HT-29 (cell line): ENCODE data around the gene ETAA1. TPM values are rescaled to one million over a fixed set of nuclear protein-coding genes. Genes with fewer than 3 reads are reported as not detected.
A peak's percentile ranks its signal among the peaks of the same experiment; 100 is the strongest.

Experiments
- DNase-seq: peaks from one replicate; pipeline ENCODE4 v3.0.0-alpha.2; 2015; ENCODE audit warnings: low spot score
- total RNA-seq: library from RNA; depleted of rRNA; stranded (reverse); fragments of >200 nt; shearing (Covaris generic); gene quantifications from 2 replicates; pipeline ENCODE4 v1.2.3, GENCODE V29; 2014

The ETAA1 gene
- total RNA-seq, 1 experiment from 2014 or later = 2.7 TPM

DNA sequence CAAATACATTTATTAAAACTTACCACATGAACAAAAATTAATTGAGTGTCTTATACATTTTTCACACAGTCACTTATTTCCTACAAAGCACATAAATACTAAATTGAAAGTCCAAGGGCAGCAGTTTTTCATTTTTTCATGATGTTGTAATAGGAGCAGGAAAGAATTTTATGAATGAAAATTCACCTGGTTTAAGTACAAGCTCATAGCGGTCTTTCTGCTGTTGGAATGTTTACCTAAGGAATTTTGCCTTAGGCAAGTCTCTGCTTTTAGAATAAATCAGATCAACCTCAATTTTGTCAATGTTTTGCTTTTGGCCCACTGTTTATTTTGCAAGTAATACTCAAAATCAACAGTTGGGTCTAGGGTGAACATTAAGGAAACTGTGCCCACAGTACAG is 40.0 kb downstream of the ETAA1 start:
- DNase-seq = no peak

DNA sequence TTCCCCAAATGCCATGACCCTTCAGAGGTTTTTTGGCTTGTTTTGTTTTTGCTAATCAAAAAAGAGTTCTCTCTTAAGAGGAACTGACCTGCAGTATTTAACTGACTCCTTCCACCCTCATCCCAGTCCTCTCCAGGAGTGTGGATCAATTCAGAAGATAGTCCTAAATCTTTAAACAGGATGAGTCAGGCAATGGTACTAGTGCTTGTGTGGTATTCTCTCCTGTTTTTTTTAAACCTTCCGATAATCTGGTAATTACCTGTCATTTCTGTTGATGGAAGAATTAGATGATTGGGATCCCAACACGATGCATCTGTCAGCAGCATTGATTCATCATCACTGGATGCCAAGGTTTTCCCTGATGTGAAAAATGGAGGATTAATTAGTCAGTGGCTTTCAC is 41.2 kb downstream of the ETAA1 start:
- DNase-seq = no peak

DNA sequence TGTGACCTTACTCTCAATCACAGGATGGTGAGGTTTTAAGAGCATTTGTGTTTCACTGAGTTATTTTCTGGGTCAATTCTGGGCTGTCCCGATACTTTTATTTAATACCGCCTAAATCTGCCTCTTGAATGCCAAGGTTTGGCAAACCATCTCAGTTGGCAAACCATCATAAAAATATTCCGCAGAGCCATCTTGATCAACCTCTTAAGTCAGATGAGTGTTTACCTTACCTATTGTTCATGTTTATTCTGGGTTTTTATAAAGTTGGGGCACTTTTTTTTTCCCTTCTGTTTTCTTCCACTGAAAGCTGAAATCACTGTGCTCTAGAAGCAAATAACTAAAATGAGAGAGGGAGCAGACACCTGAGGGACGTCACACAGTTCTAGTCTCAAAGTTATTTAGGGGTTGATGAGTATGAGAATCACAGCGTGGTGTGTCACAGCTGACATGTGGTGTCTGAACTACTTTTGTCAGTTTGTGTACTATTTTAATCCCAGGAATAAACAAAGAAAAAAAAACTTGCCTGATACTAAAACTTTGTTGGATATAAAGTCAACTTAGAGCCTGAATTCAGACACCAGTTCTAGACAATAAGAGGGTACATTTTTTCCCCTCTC is 48.6 kb downstream of the ETAA1 start:
- DNase-seq = no peak

DNA sequence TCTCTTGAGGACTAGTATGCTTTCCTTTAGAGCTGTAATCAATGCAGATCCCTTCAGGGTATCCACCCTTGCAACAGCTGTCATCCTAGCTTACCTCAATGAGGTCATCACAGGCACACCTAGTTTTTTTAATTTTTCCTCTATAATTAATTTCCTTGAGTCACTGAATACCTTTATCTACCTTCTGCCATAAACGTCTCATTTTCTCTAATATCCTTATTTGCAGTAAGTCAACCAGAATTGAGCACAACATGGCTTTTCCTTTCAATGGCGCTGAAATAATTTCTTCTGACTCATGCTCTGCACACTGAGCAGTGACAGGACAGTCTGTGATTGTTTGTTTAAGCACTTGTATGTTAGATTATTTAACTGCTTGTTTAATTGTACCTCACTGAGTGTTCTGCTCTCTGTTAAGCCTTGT is 49.4 kb downstream of the ETAA1 start:
- peak; percentile 54 for DNase-seq

DNA sequence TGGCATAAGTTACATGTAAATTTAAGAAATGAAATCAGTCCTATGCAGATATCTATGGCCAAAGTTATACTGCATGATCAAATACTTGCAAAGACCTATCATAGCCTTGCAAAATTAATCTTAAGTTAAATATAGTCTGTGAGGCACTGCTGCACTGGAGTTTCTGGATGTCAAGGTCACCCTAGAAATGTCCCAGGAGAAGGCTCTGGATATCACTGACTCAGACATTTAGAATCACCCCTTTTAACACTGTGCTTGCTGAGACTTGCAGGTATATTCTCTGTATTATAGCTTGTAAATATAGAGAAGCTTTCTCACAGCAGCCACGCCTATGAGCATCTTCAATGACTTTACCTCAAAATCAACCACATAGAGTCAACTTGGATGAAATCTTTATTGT is 51.5 kb downstream of the ETAA1 start:
- DNase-seq = no peak

DNA sequence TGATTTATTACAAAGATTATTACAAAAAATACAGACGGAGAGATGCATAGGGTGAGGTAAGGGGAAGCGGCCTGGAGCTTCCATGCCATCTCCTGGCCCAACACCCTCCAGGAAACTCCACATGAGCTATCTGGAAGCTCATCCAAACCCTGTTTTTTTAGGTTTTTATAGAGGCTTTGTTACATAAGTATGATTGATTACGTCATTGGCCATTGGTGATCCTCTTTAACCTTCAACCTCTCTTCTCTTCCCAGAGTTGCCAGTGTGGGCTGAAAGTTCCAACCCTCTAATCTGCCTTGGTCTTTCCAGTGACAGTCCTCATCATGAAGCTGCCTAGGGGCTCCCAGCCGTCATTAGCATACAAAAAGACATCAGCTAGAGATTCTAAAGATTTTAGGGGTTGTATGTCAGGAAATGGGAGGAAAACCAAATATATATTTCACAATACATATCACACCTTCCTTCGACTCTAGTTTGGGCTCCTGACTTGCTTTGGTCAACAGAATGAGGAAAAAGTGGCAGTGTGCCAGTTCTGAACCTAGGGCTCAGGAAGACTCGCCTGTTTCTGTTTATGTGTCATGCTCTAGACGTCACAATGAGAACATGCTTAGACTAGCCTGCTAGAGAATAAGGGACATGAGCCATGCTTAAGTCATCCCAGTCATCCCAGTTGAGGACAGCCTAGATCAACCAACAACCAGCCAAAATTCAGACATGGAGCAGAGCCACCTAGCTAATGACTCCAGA is 54.1 kb downstream of the ETAA1 start:
- DNase-seq = peak; percentile 43

DNA sequence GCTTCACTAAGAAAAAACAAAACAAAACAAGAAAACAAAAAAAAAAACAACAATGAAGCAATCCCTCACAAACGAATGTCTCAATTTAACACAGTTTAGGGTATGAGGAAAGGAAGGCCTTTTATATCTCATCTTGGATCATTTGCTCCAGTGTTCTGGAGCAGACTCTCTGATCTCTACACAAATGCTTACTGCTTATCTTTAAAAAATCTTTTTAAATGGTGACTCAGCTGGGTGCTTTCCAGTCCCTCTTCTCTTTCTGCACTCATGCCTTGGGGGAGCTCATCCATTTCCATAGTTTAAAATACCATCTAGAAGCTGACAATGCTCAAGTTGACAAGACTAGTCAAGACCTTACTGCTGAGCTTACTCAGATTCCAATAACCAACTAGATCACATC is 56.2 kb downstream of the ETAA1 start:
- DNase-seq = no peak

DNA sequence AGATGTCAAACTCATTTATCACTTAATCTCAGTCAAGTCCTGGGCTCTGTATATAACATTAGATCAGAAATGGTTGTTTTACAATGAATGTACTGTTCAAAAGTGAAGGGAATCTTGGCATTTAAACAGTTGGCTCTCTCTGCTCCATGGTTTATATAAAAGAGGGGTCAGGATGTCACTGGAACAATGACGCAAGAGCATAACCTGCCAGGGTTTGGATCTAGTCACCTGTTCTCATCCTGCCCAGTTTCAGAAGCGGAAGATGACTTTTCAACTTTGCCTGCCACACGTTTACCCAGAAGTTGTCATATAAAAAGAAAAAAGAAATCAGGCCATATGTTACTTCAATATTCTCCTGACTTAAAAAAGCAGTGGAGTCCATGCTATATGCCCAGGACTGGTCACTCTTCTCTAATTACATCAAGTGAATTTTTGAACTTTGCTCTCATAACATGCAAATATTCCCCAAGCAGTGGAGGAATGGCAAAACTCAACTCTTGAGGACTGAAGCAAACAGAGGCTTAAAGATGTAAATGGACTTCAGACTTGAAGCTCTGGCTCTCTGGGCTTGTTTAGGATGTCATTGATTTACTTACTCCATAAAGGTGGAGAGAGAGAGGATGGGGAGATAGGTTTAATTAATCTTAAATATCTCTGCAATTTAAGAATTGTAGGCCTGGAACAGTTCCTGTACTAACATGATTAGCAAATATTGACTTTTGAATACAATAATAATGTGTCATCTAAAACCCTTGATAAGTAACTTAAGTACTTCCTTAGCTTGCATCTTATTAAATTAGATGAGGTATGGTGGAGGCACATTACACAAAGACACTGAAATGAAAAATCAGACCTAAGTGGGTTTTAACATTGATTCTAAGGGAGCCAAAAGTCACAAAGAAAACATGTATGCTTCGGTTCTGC is 58.3 kb downstream of the ETAA1 start:
- DNase-seq = peak; percentile 78

DNA sequence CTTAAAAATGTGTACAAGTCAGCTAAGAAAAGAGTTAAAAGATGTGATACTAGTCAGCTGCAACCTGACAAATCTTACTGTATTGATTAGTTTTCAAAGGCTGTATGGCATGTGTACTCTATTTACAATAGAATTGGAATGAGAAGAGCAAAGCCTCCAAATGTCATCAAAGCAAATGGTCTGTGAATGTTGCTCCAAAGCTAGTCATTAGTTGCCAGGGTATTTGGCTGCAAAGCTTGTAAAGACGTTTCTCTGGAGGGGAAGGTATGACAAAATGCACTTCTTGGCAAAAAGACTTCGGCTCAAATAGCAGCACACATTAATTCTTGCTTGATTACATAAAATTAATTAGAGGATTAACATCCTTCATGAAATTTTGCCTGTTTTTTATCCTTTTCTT is 59.3 kb downstream of the ETAA1 start:
- no peak for DNase-seq

DNA sequence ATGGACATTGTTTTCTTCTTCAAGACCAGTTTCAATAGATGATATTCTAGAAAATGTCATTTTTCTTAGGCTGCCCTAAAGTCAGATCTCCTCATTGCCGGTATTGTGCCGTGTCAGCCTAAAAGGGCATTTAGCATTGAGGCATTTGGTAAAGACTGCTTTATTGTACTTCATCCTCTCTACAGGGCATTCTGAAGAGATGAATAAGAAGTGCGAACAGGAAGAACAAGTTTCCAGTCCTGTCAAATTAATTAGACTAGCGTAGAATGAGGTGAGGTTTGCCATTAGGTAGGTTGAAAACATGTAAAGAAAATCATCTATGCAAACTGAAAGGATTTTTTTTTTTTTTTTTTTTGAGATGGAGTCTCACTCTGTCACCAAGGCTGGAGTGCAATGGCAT is 60.6 kb downstream of the ETAA1 start:
- DNase-seq = peak; percentile 58

DNA sequence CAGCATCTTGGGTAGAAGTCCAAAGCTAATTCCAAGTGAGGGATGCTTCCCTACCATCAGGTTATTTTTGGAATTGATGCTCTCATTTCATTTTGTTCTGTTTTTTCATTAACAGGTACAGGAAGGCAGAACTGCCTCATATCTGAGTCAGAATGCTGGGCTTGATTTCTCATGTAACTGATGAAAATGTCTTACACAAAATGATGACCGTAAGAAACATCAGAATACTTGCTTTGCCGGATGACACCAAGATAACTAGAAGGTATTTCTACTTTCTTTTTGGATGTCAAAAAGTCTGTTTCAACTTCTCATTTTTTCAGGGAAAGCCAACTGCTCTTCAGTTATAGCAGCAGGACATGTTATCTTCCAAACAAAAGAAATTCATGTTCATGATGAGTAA is 62.6 kb downstream of the ETAA1 start:
- DNase-seq = no peak
